Posterior cingulate gyrus (tissue), 11 donors: ENCODE measurements around the gene RAD18.

ENCODE experiments used
- DNase-seq, 10 donors: peaks; one replicate each; pipeline versions ENCODE4 v3.0.0 to v3.0.0-alpha.2; 2020 to 2021; ENCODE audit warnings: mixed read lengths in 3 of 10
- intact Hi-C: fragments of 100-400 bp; cut with DNase I; formaldehyde crosslinking; loops from one replicate; pipeline ENCODE4 v1.15.1; 2023

RAD18 gene

GRCh38 chr3:8841472-8841871 is 121.8 kb downstream of the RAD18 start:
- intact Hi-C loops: no loop called here

GRCh38 chr3:8840556-8840955 is 122.7 kb downstream of the RAD18 start:
- no peak for DNase-seq
- intact Hi-C loops: no loop called here

More at GRCh38 chr3:8841472-8841871, 121.8 kb downstream of the RAD18 start:
- DNase-seq: no peak

- intact Hi-C loops: no loop called here
- no peak for DNase-seq
Observed at GRCh38 chr3:8839607-8840325, 123.5 kb downstream of the RAD18 start.

GRCh38 chr3:8838765-8839423 is 124.4 kb downstream of the RAD18 start:
- no peak for DNase-seq
- intact Hi-C loops: no loop called here

GRCh38 chr3:8838234-8838633 is 125.0 kb downstream of the RAD18 start:
- intact Hi-C loops: no loop called here
- DNase-seq: no peak

- no peak for DNase-seq
- intact Hi-C loops: no loop called here
Observed at GRCh38 chr3:8837162-8837561, 126.1 kb downstream of the RAD18 start.

- no peak for DNase-seq
- intact Hi-C loops: no loop called here
Observed at GRCh38 chr3:8836096-8836495, 127.2 kb downstream of the RAD18 start.

- DNase-seq: no peak
- intact Hi-C loops: no loop called here
Observed at GRCh38 chr3:8835385-8835784, 127.9 kb downstream of the RAD18 start.

GRCh38 chr3:8834974-8835373 is 128.3 kb downstream of the RAD18 start:
- intact Hi-C loops: no loop called here
- no peak for DNase-seq

- DNase-seq: no peak
- intact Hi-C loops: no loop called here
Observed at GRCh38 chr3:8827641-8828040, 135.6 kb downstream of the RAD18 start.
